ENCODE data around the gene TFAP2C. TPM values are rescaled to one million over a fixed set of nuclear protein-coding genes. Genes with fewer than 3 reads are reported as not detected.

Gene TFAP2C
- total RNA-seq, 2 donors from 2014 or later, result 0.57 to 1.3 TPM

GRCh38 chr20:56625837-56626236 lies 3.3 kb upstream of the TFAP2C start:
- no peak overlapping the region for H3K4me3 ChIP-seq
- H3K27ac ChIP-seq, result no peak overlapping the region
- intact Hi-C loops (cut with DNase I), result no loop called here
- no peaks in the 10 kb centered on the region for H3K36me3 ChIP-seq
- TF ChIP-seq CTCF (IDR thresholded peaks at IDR 0.05), result no peak
- no peak overlapping the region for H3K9ac ChIP-seq (ENCODE audit: low read depth in 2 of 2, low read length in 2 of 2)
- DNase-seq, result no peak
- peaks cover 64% of the 10 kb centered on the region for H3K27me3 ChIP-seq
- H3K4me1 ChIP-seq, result peaks cover 10% of the 10 kb centered on the region
- no peaks in the 10 kb centered on the region for H3K9me3 ChIP-seq

GRCh38 chr20:56626367-56627121 lies 2.6 kb upstream of the TFAP2C start:
- TF ChIP-seq CTCF (IDR thresholded peaks at IDR 0.05), result no peak
- peaks cover 68% of the 10 kb centered on the region for H3K27me3 ChIP-seq
- no peak overlapping the region for H3K4me3 ChIP-seq
- intact Hi-C loops (cut with DNase I), result no loop called here
- no peak overlapping the region for H3K27ac ChIP-seq
- no peaks in the 10 kb centered on the region for H3K36me3 ChIP-seq
- H3K4me1 ChIP-seq, result peaks cover 10% of the 10 kb centered on the region
- no peak overlapping the region for H3K9ac ChIP-seq (ENCODE audit: low read depth in 2 of 2, low read length in 2 of 2)
- H3K9me3 ChIP-seq, result no peaks in the 10 kb centered on the region
- DNase-seq, result peak; percentile 36

- H3K9me3 ChIP-seq, result no peaks in the 10 kb centered on the region
- no peak overlapping the region for H3K9ac ChIP-seq (ENCODE audit: low read depth in 2 of 2, low read length in 2 of 2)
- peaks cover 10% of the 10 kb centered on the region for H3K4me1 ChIP-seq
- TF ChIP-seq CTCF (IDR thresholded peaks at IDR 0.05), result no peak
- no peak for DNase-seq
- H3K27me3 ChIP-seq, result peaks cover 68% of the 10 kb centered on the region
- H3K4me3 ChIP-seq, result no peak overlapping the region
- no peak overlapping the region for H3K27ac ChIP-seq
- intact Hi-C loops (cut with DNase I), result no loop called here
- no peaks in the 10 kb centered on the region for H3K36me3 ChIP-seq
Measured at GRCh38 chr20:56627122-56628014, 1.7 kb upstream of the TFAP2C start.

- Histone ChIP-seq H3K36me3 (no peaks in the 10 kb centered on the region), H3K4me3 (peak overlapping the region; percentile 46), H3K9me3 (no peaks in the 10 kb centered on the region), H3K4me1 (peaks cover 10% of the 10 kb centered on the region), H3K9ac (ENCODE audit: low read depth in 2 of 2, low read length in 2 of 2) (peak overlapping the region in 1 of 2 donors; percentile 5), H3K27me3 (peaks cover 66% of the 10 kb centered on the region), H3K27ac (no peak overlapping the region)
- intact Hi-C loops (cut with DNase I), result no loop called here
- DNase-seq, result peak; percentile 27
- TF ChIP-seq CTCF (IDR thresholded peaks at IDR 0.05), result no peak
Measured at GRCh38 chr20:56628015-56628872, 862 bp upstream of the TFAP2C start.
